ENCODE results near the gene CIB2.

DNA sequence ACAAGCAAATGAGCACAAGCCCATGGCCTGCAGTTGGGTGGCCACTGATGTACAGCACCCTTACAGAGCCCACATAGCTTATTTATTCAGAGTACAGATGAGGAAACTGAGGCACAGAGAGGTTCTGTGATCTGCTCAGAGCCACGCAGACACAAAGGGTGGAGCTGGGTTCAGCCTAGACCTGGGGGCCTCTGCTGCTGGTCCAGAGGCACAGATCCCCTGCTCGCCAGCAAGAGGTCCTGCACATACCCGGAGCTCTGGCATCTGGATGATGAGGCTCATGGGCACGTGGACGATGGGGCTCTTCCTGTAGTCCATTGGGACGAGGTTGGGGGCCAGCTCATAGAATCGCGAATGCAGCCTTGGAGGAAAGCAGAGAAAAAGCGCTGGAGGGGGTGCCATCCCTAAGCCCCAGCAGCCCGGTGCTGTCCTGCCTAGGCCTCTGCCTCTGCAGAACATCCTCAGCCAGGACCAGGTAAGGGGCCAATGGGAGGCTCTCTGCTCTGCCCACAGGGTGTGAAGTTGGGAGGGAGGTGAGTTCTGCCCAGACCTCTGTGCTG lies 20.2 kb downstream of the CIB2 start:
- no peak for TF ChIP-seq CTCF (conservative IDR thresholded peaks at IDR 0.05)
- TF ChIP-seq EZH2 (IDR thresholded peaks at IDR 0.05; ENCODE audit: low read depth), result no peak

All from PC-9 (cell line).